WI38 (cell line): ENCODE data around the gene FHL5.
"Not testable (repeated sequence)": the region's sequence is repeated elsewhere in the genome, so short reads cannot be mapped to it uniquely, and the experiment has no call there.

Source experiments
- H3K4me3 ChIP-seq: 2 replicates; pipeline ENCODE4 v1.5.1; 2011; ENCODE audit warnings: low read depth, mild to moderate bottlenecking, control low read depth, low read length
- TF ChIP-seq, protein P1 (sequence below): IDR thresholded peaks from 2 replicates; pipeline ENCODE4 v1.5.1; 2012; ENCODE audit warnings: low read depth, mild to moderate bottlenecking, control low read depth, low read length

Gene FHL5

DNA sequence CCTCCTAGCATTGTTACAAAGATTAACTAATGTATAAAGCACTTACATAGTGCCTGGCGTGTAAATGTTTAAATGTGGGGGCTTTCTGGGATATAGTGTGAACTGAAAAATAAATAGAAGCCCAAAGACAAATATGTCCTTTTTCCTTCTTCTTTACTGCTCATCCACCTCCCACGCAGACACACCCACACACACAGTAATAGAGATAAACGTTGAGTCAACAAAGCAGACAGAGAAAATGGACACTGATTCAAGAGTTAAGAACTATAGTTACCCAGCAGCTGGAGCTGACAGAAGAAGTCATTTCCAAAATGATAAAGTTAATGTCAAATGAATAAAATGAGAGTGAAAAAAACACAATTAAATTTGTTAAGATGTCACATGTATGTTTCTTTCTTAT is 68.3 kb downstream of the FHL5 start:
- TF ChIP-seq, protein P1, sequence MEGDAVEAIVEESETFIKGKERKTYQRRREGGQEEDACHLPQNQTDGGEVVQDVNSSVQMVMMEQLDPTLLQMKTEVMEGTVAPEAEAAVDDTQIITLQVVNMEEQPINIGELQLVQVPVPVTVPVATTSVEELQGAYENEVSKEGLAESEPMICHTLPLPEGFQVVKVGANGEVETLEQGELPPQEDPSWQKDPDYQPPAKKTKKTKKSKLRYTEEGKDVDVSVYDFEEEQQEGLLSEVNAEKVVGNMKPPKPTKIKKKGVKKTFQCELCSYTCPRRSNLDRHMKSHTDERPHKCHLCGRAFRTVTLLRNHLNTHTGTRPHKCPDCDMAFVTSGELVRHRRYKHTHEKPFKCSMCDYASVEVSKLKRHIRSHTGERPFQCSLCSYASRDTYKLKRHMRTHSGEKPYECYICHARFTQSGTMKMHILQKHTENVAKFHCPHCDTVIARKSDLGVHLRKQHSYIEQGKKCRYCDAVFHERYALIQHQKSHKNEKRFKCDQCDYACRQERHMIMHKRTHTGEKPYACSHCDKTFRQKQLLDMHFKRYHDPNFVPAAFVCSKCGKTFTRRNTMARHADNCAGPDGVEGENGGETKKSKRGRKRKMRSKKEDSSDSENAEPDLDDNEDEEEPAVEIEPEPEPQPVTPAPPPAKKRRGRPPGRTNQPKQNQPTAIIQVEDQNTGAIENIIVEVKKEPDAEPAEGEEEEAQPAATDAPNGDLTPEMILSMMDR = no peak
- H3K4me3 ChIP-seq = no peak overlapping the region

DNA sequence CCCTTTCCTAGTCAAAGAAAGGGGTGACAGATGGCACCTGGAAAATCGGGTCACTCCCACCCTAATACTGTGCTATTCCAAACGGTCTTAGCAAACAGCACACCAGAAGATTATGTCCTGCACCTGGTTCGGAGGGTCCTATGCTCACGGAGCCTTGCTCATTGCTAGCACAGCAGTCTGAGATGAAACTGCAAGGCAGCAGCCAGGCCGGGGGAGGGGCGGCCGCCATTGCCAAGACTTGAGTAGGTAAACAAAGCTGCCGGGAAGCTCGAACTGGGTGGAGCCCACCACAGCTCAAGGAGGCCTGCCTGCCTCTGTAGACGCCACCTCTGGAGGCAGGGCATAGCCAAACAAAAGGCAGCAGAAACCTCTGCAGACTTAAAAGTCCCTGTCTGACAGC is 75.1 kb downstream of the FHL5 start:
- H3K4me3 ChIP-seq = not testable (repeated sequence)

DNA sequence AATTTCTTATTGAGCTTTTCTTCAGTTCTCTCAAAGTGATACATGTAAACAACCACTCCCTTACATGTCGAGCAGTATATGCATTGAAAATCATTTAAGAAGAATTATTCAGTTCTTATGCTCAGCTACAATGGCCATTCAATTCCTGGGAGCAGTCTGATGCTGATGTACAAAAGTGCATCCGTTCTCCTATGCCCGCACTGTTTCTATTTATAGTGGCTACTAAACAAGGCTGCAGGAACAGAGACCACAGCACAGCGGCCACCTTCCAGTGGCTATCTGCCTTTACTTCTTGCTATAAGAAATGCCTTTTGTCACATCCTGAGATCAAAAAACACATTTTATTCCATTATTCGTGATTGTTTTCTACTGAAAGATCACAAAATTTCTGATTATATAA is 82.2 kb downstream of the FHL5 start:
- H3K4me3 ChIP-seq = no peak overlapping the region
- TF ChIP-seq, protein P1 = no peak

DNA sequence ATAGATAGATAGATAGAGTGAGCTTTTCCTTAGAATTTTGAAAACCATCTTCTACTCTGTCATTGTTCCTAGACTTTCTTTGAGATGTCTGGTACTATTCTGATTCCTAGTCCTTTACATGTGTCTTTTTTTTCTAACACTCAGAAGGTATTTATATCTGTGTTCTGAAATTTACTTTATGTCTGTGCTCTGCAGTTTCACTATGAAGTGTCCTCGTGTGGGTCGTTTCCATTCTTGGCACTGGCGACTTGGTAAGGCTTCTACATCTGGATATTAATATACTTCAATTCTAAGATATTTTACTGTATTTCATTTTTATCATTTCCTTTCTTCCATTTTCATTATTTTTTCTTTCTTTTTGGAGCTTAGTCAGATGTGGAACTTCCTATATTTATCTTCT is 87.0 kb downstream of the FHL5 start:
- no peak overlapping the region for H3K4me3 ChIP-seq
- TF ChIP-seq, protein P1 = no peak

DNA sequence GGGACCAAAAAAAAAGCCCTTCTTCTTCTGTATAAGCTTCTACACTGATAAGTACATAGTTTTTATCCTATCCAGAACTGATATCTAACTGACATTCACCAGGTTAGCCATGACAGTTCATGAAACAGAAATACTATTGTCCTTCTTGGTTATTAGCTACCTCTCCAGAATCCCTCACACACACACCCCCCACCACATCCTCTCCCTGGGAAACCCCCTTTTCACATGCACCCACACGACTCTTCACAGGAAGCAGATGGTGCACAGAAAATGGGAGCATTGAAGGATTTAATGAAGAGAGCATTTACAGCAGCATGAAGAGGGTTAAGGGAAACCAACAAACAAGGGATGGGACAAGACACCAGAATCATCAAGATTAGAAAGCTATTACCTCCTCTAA is 88.9 kb downstream of the FHL5 start:
- TF ChIP-seq, protein P1 = no peak
- no peak overlapping the region for H3K4me3 ChIP-seq

DNA sequence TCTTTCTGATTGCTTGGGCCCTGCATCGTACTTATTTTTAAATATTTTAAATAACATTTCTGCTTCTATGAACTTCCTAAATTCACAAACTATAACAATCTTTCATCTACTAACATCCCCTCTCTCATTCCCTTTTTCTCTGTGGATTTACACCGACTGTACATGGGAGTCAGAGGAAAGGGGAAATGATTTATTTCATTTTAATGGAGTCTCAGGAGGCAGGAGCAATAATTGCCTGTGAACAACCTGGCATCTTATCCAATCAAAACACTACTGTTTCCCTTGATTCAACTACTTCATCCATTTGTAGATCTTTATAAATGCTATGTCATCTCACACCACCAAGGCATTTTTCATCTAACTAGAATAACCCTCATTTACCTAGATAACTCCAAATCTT is 89.6 kb downstream of the FHL5 start:
- TF ChIP-seq, protein P1 = no peak
- H3K4me3 ChIP-seq = no peak overlapping the region

DNA sequence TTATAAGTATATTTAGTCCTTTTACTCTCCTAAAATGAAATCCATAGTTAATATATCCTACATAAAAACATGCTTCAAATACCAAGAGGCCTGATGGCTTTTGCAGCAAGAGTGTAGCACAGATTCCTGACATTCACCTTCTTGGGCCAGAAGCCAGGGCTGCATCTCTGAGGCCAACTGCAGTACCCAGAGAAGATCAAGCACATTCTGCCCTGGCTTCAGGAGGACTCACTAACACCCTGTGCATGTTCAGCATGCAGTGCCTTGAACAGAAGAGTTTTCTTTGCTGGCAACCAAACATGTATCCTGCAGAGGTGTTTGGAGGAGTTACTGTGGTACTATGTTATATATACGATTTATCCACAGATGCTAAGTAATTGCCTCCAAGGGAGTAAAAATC is 90.3 kb downstream of the FHL5 start:
- TF ChIP-seq, protein P1 = no peak

DNA sequence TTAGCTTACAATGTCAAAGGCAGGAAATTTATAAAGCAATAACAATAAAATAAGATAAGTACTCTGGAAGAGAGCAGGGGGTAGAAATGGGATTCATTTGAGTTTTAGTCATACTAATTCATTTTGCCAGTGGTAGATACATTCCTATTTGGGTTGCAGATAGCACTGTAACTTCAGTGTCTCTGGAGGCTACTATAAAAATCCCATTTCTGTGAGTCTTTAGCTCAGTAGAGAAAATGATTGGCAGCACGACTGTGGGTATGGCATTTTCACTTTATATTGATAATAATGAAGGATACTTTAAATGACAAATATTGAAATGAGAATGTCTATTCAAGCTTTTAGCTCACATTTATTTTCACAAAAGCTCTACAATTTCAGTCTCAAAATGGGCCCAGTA is 93.6 kb downstream of the FHL5 start:
- no peak overlapping the region for H3K4me3 ChIP-seq
- TF ChIP-seq, protein P1 = no peak

More for the DNA sequence above, 90.3 kb downstream of the FHL5 start:
- H3K4me3 ChIP-seq = no peak overlapping the region
